GM04504 (cell line): ENCODE data around the gene PEX10.
"Not testable (repeated sequence)": the region's sequence is repeated elsewhere in the genome, so short reads cannot be mapped to it uniquely, and the experiment has no call there.

Experiments used
- DNase-seq: peaks from one replicate; pipeline ENCODE4 v3.0.0-alpha.2; 2012; ENCODE audit warnings: low read depth

Gene PEX10

DNA sequence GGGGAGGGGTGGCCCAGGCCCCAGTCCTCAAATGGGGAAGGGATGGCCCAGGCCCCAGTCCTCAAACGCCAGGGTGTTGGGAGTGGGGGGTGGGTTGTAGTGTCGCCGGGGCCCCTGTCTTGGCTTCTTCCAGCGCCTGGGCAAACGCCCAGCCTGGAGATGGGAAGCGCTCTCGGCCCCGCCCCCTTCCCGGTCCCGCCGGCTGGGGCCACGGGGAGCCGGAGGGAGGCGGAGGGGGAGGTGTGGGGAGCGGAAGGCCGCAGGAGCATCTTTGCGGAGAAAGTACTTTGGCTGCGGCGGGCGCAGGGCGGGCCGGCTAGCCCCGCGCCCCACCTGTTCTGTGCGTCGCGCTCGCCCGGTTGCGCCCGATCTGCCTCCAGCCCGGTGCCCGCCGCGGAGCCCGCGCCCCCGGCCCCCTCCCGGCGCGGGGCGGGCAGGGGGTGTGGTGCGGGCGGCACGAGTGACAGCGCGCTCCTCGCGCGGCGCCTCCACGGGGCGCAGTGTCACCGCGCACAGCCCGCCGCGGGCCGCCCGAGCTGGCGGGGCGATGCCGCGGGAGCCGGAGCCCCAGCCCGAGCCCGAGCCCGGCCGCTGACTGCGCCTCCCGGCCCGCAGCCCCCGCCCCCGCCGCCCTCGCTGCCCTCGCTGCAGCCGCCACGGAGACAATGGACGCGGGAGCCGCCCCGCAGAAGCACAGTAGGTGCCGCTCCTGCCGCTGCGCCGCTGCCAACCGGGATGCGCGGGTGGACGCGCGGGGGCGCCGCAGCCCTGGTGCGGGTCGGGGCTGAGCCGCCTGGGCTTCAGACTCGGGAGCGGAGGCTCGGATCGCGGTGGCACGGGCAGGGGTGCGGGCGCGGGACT is 31.1 kb upstream of the PEX10 start:
- DNase-seq: no peak

DNA sequence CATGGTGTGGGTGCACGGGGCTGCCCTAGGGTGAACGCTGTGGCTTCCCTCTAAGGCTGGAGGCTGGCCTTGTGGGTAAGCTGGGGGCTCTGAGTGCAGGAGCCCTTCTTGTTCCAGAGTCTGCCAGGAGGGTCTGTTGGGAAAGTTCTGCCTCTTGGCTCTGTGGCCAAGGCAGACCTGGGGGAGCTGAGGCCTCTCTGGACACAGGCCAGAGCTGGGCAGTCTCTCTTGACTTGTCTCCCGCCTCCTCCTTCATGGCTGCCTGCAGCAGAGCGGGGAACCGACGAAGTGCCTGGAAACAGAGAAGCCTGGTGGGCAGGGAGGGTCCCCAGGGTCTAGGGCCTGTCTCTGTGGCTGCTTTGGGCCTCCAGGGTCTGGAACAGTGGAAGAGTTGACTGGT is 30.3 kb upstream of the PEX10 start:
- DNase-seq: no peak

DNA sequence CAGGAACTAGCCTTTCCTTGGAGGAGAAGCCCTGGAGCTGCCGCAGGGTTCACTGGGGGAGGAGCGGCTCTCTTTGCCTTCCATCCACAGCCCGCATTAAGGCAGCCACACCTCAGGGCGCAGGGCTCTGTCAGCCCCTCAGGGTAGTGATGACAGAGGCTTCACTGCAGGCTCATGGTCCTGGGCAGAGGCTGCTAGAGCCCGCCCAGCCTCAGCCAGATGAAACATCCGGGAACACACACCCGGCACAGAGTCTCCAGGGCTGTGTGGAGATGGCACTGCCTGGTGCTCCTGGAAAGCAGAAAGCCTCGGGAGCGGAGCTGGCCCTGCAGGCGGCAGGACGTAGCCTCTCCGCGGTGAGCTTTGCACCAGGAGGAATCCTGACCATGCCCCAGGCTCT is 29.4 kb upstream of the PEX10 start:
- no peak for DNase-seq

DNA sequence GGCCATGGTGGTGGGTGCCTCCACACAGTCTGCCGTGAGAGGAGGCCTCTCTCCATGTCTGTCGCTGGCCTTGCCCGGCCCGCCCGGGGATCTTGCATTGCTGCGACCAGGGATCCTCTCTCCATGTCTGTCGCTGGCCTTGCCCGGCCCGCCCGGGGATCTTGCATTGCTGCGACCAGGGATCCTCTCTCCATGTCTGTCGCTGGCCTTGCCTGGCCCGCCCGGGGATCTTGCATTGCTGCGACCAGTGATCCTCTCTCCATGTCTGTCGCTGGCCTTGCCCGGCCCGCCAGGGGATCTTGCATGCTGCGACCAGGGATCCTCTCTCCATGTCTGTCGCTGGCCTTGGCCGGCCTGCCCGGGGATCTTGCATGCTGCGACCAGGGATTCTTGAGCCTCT is 28.0 kb upstream of the PEX10 start:
- DNase-seq: not testable (repeated sequence)

DNA sequence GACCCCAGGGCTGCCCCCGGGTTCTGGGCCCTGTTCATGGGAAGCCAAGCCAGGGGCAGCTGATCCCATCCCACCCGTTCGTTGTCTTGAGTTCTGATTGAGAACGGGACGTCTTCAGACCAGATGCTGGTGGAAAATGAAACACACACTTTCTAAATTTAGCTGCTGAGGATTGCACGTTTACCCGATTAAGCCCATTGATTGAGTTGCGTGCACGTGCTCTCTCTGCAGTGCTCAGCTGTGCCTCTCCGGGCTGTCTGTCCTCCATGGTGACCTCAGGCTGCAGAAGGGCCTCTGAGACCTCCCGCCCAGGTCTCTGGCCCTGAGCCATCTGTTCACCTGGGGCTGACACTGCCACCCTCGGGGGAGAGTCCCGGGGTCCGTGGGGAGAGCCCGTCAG is 27.0 kb upstream of the PEX10 start:
- no peak for DNase-seq

DNA sequence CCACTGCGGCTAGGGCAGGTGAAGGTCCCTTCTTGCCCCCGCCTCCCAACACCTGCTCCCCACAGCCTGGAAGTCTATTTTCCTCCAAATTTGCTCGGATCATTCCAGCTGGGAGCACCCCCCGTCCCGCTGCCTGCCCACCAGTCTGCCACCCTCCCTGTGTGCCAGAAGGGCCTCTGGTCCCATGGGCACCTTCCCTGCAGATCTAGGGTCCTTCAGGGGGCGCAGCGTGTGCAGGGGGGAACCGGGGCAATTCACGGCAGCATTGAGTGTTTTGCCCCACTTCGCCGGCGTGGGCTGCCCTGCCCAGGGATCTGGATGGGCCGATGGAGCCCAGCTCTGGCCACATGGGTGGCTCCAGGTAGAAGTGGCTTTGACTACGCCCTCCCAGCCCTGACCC is 26.3 kb upstream of the PEX10 start:
- DNase-seq: no peak

DNA sequence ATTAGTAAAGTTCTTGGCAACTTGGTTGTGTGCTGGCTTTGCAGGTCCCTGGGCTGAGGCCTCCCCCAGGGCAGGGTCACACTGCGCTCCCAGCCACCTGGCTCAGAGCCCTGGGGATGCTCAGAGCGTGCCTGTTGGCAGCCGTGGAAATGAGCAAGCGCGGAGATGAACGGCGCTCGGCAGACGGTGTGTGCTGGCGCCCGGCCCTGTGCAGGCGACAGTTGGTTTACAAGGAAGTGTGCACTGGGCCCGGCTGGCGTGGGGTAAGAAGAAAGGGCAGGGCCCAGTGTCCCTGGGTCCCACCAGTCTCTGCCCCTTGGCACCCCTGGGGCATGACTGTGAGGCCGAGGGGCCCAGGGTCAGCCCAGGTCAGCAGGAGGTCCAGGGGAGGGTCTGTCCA is 25.7 kb upstream of the PEX10 start:
- no peak for DNase-seq

DNA sequence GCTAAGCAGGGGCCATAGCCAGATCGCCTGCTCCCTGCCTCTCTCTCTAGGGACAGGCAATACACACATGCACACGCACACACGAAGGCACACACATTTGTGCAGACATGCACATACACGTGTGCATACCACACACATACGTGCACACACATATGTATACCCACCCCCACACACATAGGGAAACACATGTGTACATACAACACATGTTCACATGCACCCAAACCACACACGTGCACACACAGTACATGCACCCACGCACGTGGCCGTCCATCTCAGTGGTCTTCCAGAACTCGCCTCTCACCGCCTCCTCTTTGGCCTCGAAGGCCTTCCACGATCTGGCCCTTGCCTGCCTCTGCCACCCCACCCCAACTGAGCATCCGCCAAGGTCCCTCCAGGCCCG is 25.3 kb upstream of the PEX10 start:
- no peak for DNase-seq

DNA sequence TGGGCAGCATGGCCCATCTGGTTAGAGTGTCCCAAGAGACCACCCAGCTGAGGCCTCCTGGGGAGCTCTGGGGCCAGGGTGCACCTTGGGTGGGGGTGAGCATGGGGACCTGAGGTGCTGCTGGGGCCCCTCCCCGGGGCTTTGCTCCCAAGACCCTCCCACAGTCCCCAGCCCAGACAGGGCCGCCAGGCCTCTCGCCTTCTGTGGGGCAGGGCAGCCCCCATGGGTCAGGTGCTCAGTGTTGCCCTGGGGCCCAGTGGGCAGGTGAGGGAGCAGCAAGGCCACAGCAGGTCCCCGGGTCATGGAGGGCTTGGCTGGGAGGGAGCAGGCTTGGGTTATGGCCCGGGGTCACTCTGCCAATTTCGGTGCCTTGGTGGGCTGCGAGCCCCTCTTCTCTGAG is 24.5 kb upstream of the PEX10 start:
- DNase-seq: no peak

DNA sequence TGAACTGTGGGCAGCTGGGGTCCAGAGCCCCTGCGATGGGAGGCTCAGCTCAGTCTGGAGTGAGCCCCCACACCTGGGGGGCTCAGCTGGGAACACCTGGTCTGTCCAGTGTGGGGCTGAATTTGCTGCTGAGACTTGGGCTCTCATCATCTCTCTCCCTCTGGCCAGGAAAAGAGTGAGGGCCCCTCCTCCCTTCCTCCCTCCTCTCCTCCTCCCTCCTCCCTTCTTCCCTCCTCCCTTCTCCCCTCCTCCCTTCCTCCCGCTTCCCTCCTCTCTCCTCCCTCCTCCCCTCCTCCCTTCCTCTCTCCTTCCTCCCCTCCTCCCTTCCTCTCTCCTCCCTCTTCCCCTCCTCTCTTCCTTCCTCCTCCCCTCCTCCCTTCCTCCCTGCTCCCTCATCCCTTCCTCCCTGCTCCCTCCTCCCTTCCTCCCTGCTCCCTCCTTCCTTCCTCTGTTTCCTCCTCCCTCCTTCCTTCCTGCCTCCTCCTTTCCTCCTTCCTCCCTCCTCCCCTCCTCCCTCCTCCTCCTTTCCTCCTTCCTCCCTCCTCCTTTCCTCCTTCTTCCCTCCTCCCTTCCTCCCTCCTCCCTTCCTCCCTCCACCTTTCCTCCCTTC is 23.5 kb upstream of the PEX10 start:
- DNase-seq: no peak

DNA sequence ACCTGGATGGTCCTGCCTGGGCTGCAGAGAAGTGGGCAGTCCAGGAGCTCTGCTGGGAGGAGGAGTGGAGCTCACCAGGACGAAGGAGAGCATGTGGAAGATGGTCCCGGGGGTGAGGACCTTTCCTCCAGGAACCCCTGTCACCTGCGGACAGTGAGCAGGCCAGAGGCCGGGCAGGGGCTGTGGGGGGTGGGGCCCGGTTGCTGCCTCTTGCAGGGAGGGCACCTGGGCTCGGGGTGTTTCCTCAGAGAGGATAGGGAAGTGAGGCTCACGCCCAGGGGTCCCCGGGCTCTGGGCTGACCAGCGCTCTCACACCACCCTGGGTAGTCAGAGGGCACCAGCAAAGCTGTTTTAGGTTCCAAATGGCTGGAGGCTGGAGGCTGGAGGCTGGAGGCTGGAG is 22.7 kb upstream of the PEX10 start:
- no peak for DNase-seq

DNA sequence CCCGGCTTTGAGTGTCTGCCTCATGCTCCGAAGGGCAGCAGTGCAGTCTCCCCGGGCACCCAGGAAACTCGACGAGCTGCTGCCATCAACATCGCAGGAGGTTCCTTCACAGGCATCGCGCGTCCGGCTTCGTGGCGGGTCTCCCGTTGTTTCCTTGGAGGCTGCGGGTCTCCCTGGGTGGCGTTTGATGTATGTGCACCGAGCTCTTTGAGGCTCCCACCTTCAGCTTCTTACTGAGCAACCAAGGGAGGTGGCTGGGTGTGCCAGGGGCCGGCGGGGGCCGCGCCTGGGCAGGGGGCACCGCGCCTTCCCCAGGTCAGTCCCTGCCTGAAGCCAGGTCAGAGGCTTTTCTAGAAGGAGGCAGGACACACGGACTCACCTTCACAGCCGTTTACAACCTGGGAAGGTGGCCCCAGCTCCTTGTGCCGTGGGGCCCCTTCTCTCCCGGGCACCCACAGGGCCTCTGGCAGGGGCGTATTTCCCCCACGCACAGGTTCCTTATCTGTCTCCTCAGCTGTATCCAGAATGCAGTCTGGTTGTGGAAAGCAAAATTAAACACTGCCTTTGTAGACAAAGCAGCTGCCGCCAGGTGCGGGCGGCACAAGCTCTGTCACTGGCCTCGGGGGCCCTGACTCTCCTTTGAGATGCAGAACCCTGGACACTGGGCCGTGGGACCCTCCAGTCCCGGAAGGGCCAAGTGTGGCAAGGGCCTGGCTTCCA is 21.7 kb upstream of the PEX10 start:
- DNase-seq: no peak

DNA sequence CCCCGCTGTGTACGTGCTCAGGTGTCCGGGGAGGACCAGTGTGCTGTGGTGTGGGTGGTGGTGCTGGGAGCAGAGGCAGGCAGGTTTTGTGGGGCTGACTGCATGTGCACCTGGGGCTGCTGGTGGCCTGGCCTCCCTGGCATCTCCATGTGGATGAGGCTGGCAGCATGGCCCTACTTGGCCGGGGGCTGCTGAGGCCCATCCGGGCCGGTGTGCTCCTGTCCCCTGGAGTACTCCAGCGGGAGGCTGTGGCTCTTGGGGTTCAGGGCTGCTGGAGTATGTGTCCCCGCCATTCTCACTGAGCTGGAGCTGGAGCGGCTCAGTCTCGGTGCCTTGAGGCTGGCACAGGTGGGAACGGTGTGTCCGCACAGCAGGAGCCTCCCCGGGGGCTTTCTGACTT is 20.8 kb upstream of the PEX10 start:
- DNase-seq: no peak

DNA sequence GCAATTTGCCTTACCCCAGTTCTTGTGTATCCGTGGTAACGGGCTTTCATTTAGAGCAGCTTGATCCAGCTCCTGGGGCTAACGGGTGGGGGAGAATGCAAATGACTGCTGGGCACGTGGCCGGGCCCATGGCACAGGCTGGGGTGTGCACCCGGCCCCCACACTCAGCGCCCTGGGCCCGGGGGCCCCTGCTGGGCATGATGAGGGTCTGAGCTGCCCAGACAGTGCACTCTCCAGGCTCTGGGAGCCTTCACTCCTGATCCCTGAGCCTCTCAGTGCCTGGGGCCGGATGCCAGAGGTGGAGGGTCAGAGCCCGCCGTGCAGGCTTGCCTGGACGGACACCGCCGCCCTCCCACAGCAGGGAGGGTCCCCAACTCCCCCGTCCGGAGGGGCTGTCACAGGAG is 20.1 kb upstream of the PEX10 start:
- no peak for DNase-seq

DNA sequence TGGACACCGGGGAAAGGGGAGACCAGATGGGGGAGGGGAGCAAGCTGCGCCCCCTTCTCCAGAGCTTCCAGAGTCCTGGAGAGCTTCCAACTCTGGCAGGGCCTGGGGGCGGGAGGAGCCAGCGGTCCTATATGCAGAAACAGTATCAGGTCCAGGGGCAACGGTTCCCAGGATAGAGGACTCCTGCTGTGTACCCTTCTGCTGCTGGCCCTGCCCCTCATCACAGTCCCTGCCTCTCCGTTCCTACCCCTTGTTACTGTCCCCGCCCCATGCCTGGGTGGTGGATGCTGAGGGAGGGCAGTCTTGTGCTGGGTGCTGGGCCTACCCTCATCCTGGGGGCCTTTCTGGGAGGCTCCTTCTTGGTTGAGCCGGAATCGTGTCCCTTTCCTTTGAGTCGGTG is 19.2 kb upstream of the PEX10 start:
- no peak for DNase-seq

DNA sequence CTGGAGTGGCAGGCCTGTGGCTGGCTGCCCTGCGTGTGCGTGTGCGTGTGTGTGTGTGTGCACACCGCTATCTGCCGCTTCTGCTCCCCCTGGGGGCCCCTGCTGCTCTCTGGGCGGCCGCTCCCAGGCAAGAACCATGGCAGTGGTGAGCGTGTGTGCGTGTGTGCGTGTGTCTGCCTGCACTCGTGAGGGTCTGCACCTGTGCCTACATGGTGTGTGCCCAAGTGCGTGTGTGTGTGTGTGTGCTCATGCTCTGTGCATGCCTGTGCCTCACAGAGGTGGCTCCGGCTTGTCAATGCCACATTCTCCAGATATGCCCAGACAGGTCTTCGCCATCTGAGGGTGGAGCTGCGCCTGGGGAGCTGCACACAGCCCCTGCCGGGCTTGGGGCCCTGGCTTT is 18.7 kb upstream of the PEX10 start:
- DNase-seq: no peak

DNA sequence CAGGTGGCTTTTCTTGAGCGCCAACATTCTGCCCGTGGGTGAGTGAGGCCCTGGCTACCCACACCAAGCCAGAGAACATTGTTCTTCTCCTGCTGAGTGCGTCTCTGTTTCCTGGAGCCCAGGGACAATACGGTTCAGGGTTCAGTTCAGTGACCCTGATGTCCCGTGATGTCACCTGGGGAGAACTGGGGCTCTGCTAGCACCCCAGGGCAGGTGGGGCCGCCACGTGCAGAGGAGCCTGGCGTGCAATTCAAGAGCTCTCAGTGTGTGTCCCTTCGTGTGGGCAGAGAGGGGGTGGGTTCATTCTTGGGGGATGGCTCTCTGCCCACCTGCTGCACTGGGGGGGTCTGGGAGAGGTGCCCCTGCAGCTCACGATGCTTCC is 18.2 kb upstream of the PEX10 start:
- DNase-seq: no peak

DNA sequence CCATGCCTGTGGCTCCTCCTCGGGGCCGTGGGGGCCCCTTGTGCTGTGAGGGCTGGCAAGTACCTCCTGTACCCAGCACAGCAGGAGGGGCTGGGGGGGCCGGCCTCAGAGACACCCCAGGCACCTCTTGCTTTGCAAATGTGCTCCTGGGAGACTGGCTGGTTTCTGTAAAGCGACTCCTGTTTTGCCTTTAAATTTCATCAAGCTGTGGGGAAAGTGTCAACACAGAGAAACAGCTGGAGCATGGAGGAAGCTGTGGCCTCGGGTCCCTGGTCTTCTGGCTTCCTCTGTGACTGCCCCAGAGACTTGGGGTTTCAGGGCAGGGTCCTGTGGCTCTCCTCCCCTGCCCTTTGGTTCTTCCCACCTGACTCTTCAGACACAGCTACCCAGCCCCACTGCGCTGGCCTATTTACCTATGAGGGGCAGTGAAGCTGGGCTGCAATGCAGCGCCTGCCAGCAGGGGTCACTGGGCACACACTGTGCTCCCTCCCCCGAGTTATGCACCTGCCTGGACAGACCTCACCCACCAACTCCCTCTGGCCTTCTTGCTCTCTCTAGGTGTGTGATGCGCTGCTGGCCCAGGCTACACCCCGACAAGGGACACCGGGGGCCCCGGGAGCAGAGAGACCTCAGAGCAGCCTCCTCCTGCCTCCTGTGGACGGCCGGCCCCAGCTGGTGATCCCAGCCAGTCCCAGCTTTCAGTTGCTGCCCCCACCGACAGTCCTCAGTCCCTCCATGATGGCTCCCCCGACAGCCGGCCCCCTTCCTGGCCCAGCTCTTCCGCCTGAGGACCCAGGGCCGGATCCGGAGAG is 17.6 kb upstream of the PEX10 start:
- DNase-seq: no peak

DNA sequence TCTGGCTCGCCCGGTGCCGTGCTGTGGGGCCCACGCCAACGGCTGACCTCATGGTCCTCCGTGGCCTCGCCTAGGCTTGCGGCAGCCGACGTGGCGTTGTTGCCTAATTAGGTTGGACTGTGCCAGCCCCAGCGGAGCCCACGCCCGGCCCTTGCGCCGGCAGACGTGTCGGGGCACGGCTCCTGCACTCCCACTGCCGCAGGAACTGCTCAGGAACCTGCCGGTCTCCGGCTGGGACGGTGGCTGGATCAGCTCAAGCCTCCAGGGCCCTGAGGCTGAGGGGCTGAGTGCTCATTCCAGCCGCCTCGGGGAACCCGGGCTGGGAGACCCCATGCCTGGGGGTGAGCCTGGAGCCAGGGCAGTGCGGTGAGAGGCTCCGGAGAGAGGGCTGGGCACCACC is 16.1 kb upstream of the PEX10 start:
- no peak for DNase-seq

DNA sequence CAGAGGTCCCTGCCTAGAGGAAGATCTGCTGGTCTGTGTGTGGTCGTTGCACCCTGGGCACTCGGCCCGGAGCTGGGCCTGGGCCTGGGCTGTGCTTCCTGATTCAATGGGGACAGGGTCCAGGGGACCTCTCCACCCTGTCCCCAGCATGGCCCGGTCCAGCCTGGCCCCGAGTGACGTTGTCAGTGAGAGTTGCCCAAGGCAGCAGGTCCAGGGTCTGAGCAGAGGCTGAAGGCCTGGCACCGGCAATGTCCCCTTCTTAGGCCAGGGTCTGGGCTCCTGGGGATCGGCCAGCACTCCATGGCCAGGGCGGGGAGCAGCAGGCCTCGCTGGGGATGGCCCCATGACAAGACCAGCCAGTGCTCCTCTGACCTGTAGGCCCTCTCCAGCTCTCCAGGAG is 15.6 kb upstream of the PEX10 start:
- DNase-seq: no peak

DNA sequence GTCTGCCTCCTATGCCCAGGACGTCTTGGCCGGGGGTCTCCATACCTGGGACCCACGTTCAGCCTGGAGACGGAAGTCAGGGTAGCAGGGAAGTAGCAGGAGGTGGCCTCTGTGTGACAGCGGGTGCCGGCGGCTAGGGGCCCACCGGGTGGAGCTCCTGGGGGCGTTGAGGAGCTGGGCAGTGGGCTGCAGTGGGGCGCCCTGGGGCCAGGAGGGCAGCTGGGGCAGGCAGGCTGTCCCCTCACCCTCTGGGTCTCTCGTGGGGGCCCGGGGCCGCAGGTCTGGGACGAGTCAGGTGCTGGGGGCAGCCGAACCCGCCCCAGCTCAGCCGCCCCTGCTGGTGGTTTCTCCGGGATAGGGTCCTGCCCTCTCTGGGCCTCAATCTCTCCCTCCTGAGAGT is 14.7 kb upstream of the PEX10 start:
- DNase-seq: no peak

DNA sequence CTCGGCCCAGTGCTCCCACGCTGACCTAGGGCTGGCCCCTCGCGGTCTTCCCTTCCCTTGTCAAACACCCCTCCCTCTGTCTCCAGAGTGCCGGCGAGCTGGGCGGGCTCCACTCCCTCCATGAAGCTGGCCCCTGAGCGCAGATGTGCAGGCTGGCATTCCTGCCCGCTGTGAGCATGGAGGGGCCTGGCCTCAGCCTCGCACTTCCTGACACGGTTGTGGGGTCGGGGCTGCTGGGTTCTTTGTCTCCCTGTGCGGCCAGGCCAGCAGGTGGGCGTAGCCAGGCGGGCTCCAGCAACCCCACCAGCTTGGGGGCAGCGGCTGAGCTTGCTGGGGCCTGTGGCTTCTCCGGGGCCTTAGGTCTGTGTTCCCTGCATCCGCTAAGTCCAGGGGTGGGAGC is 14.2 kb upstream of the PEX10 start:
- DNase-seq: no peak

DNA sequence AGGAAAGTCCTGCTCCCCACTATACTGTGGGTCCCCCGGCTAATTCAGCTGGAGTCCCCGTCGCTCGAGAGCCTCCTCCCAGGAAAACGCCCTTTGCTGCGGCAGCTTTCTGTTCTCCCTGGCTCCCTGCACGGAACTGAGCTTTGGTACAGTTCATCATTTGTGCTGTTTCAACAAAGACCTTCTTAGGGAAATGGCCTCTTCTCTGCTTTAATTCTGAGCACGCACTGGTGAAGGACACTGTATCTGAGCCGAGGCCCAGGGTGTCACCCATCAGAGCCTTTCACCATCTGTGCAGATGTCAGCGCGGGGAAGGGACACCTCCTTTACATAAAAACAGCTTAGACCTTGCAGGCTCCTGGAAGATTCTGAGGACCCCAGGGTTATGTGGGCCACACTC is 13.5 kb upstream of the PEX10 start:
- DNase-seq: no peak
